CD4-positive, alpha-beta T cell treated with Interleukin-12 subunit alpha and Interleukin-12 subunit beta, for 1 hour (primary cell): Measurements from ENCODE around the gene MAF.

ENCODE experiments used
- DNase-seq: peaks from one replicate; pipeline ENCODE4 v3.0.0-alpha.2; 2020

MAF gene

DNA sequence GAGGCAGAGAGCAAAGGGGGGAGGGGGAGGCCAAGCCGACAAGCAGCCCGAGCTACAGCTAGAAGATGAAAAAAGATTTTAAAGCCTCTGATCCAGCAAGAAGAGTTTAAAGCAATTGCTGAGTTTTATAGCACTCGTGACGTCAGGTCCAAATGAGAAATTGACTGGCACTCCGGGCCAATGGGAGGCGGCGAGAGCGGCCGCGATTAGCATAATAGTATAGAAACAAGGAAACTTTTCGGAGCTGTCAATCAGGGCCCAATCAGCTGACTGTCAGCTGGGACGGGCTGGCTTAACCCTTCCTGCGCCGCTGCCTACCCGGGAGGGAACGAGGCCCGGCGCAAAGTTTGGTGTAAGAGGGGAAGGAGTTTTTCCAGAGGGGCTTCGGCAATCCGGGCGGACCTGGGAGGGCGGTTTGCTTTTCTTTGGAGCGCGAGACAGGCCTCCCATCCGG is at the start of gene MAF:
Gene MAF (minus strand): TSS at position 100 of the 454 bp plus-strand sequence. CDS start 835 bp downstream, outside the sequence.
- DNase-seq: peak; percentile 93

DNA sequence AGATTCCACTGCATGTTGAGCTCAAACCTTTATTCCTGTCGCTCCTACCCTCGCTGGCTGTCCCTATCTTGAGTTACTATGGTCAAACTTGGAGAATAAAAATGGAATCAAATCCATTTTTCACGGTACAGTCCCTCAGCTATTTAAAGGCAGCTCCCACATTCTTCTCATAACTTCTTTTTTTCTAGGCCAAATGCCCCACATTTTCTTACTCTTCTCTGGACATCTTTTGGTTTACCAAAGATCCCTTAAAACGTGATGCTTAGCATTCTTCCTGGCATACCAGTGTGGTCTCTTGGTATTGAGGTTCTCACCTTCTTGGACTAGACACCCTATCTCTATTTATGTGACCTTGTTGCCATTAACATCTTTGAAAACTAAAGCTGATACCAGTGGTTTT is 48.3 kb upstream of the MAF start:
- DNase-seq: no peak

DNA sequence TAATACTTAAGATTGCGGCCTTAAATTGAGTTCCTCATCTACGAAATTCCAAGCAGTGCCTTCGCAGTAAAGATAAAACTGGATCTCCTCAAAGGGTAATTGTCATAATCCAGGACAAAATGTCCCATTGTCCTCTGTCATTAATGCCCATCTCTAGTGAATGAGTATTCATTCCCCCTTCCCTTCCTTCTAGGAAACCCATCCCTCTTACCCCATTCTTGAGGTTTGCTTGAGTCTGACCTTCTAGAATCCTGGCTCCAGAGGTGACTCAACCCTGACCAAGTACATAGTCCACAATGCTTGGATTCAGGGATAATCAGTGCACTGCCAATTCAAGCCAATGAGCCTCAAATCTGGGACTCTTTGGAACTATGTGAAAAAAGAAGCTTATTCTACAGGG is 47.0 kb upstream of the MAF start:
- DNase-seq: no peak

- DNase-seq: no peak
Observed at GRCh38 chr16:79645701-79646100, 45.2 kb upstream of the MAF start.

GRCh38 chr16:79644971-79645667 is 44.6 kb upstream of the MAF start:
- no peak for DNase-seq

DNA sequence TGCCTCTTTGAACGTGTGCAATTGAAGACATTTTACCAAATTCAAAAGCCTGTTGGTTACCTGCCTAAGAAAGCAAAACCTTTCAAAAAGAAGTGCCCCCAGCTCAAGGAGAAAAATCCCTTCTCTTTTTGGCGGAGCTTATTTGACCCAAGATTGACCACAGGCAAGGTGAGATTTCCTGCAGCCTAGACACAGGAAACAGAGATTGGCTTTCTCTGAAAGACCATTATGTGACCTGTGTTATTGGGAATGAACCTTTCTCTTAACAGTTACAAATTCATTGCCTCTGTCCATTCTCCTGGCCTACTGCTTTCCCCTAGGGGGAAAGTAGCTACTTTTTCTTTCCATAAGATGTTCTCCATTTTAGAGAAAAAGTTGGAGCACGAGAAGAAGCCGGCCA is 42.1 kb upstream of the MAF start:
- no peak for DNase-seq

DNA sequence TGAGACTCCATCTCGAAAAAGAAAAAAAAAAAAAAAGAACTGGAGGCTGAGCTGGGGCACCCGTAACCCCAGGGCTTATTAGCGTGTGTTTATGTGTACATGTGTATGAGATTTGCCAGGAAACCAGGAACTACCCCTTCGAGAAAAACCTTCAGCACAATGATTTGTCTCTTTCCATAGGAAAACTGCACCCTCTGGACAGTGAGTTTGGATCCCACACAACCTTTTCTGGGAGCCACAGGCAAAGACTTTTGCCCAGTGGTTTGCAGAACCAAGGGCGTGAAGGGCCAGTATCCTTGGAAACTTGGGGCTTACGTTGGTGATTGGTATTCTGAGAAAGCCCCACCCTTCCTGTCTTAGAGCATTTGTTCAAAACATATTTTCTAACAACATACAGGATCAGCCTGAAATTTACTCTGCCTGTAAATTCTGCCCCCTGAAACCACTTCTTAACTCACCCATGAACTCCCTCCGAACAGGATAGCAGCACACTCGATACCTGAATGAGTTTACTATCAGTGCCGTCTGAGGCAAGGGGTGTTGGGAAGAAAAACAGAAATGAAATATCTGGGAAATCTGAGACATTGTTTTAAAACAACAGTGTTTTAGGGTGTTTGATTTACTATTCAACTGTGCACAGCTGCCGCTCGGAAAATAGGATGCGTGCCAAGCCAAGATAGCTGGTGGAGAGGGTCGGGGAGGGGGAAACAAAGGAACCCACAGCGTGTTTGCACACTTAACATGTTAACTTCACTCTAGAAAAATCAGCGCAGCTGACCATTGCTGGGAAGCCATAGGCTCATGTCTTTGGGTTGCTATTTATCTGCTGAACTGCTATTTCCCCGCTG is 40.2 kb upstream of the MAF start:
- peak; percentile 30 for DNase-seq

DNA sequence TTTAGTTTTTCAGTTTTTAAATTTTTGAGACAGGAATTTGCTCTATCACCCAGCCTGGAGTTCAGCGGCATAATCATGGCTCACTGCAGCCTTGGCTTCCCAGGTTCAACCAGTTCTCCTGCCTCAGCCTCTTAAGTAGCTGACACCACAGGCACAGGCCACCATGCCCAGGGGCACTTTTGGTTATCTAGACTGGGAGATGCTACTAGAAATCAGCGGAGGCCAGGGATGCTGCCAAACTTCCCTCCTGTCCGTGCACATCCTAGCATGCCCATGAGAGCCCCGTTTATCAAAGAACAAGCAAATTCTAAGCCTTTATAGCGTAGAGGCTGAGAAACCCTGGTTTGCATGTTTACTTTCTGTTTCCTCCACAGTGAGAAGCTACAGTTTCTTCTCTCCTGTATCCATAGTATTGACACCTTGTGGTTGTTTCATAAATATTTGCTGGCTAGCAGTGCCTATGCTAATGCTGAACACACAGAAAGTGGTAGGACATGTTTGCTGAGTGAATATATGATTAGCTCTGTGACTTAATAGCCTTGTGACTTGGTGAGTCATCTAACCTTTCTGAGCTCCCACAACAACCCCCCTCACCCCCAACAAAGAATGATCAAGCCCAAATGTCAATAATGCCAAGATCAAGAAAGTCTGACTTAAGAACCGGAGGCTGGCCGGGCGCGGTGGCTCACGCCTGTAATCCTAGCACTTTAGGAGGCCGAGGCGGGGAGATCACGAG is 39.2 kb upstream of the MAF start:
- peak; percentile 19 for DNase-seq

GRCh38 chr16:79638386-79638785 is 37.8 kb upstream of the MAF start:
- DNase-seq: no peak

- no peak for DNase-seq
Observed at GRCh38 chr16:79635488-79635887, 35.0 kb upstream of the MAF start.

- no peak for DNase-seq
Observed at GRCh38 chr16:79634298-79634697, 33.8 kb upstream of the MAF start.

DNA sequence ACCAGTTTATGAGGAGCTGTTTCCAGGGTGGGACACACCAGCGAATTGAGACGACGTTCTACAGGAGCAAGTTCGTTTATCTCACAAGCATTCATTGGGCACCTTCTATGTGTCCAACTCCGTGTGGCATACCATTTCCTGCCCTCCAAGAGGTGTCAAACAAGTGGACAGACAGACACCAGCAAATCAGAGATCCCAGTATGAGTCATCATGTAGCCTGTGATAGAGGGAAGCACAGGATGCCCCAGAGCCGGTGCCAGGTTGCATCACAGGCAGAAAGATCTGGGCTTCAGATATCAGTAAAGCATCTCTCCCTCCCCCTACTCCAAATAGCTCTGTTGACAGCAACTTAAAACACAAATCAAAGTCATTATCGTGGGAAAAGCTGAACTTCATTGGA is 31.8 kb upstream of the MAF start:
- DNase-seq: no peak

- no peak for DNase-seq
Observed at GRCh38 chr16:79628988-79629387, 28.5 kb upstream of the MAF start.

GRCh38 chr16:79628501-79628975 is 28.0 kb upstream of the MAF start:
- DNase-seq: peak; percentile 31

GRCh38 chr16:79627092-79627491 is 26.6 kb upstream of the MAF start:
- DNase-seq: no peak

- DNase-seq: no peak
Observed at GRCh38 chr16:79625738-79626137, 25.2 kb upstream of the MAF start.

DNA sequence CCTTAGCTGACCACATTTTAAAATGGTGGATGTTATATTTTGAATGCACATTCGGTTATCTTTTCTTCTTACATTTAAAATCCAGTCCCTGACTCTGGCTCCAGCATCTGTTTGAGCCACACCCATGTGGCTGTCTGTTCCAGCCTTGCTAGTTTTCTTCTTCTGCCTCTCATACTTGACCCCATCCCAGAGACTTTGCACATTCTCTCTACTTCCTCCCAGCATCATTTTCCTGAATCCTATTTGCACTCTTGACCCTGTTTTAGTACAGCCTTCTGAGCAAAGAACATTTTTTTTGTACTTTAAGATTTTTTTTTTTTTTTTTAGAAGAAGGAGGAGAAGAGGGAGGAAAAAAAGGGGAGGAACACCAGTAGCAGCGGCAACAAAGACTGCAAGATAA is 23.3 kb upstream of the MAF start:
- no peak for DNase-seq

GRCh38 chr16:79623062-79623461 is 22.5 kb upstream of the MAF start:
- no peak for DNase-seq

DNA sequence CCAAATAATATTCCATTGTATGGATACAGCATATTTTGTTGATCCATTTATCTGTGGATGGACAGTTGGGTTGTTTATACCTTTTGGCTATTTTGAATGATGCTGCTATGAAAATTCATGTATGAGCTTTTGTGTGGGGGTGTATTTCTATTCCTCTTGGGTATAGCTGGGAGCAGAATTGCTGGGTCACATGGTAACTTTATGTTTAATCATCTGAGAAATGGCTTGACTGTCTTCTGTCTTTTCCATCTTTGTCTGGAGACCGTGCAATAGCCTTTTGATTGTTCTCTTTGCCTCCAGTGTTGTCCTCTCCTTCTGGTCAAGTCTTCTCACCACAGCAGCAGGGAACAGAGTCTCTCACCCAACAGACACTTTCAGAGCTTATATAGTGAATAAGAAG is 20.5 kb upstream of the MAF start:
- no peak for DNase-seq

GRCh38 chr16:79618692-79619050 is 18.1 kb upstream of the MAF start:
- no peak for DNase-seq

- DNase-seq: no peak
Observed at GRCh38 chr16:79618041-79618691, 17.6 kb upstream of the MAF start.

GRCh38 chr16:79613009-79613408 is 12.5 kb upstream of the MAF start:
- DNase-seq: no peak

DNA sequence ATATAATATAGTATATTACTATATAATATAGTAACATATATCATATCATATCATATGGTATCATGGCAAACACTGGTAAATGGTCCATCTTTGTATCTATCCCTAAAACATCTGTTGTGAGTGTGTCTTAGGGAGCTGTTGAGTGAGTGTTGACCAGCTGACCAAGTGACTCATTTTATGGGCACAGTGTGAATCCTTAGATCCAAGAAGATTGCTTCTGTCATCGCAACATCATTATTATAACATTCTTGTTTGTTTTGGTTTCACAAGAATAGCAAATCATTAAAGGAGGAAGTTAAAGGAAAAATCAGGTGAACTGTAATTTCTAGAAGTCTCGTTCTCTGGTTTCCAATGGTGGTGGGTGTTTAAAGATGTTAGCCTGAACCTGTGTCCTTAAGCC is 11.7 kb upstream of the MAF start:
- DNase-seq: no peak
